Measurements from ENCODE around the gene CIC.
"Not testable (repeated sequence)": the region's sequence is repeated elsewhere in the genome, so short reads cannot be mapped to it uniquely, and the experiment has no call there.

The CIC gene

GRCh38 chr19:42313096-42313839 is 44.2 kb downstream of the CIC start, which contains the start of gene TMEM145:
Gene TMEM145, plus strand, starts transcription at chr19:42313309. Its CDS starts 68 bp downstream, at chr19:42313377.
- DNase-seq (ENCODE audit: low spot score), result no peak

- DNase-seq (ENCODE audit: low spot score), result no peak
Measured at GRCh38 chr19:42313840-42314755, 45.0 kb downstream of the CIC start.

GRCh38 chr19:42315024-42315423 is 46.0 kb downstream of the CIC start:
- no peak for DNase-seq (ENCODE audit: low spot score)

GRCh38 chr19:42316223-42317211 is 47.5 kb downstream of the CIC start:
- DNase-seq (ENCODE audit: low spot score), result no peak

- DNase-seq (ENCODE audit: low spot score), result no peak
Measured at GRCh38 chr19:42317535-42317934, 48.5 kb downstream of the CIC start.

- DNase-seq (ENCODE audit: low spot score), result no peak
Measured at GRCh38 chr19:42322305-42322704, 53.3 kb downstream of the CIC start.

- no peak for DNase-seq (ENCODE audit: low spot score)
Measured at GRCh38 chr19:42323473-42323851, 54.4 kb downstream of the CIC start.

GRCh38 chr19:42323852-42324654 is 55.0 kb downstream of the CIC start:
- DNase-seq (ENCODE audit: low spot score), result no peak

- DNase-seq (ENCODE audit: low spot score), result no peak
Measured at GRCh38 chr19:42324655-42325307, 55.7 kb downstream of the CIC start.

- DNase-seq (ENCODE audit: low spot score), result peak; percentile 99
Measured at GRCh38 chr19:42325308-42325895, 56.4 kb downstream of the CIC start, which contains the start of gene MEGF8. Gene MEGF8, plus strand, starts transcription at chr19:42325635. Its CDS starts 609 bp downstream, at chr19:42326244.

GRCh38 chr19:42325896-42326771 is 57.1 kb downstream of the CIC start:
- DNase-seq (ENCODE audit: low spot score), result no peak

GRCh38 chr19:42326969-42327368 is 57.9 kb downstream of the CIC start:
- no peak for DNase-seq (ENCODE audit: low spot score)

GRCh38 chr19:42327381-42327780 is 58.3 kb downstream of the CIC start:
- DNase-seq (ENCODE audit: low spot score), result no peak

- no peak for DNase-seq (ENCODE audit: low spot score)
Measured at GRCh38 chr19:42328106-42328505, 59.1 kb downstream of the CIC start.

GRCh38 chr19:42328854-42329253 is 59.8 kb downstream of the CIC start:
- DNase-seq (ENCODE audit: low spot score), result no peak

GRCh38 chr19:42330241-42330711 is 61.2 kb downstream of the CIC start:
- no peak for DNase-seq (ENCODE audit: low spot score)

GRCh38 chr19:42331333-42331732 is 62.3 kb downstream of the CIC start:
- not testable (repeated sequence) for DNase-seq (ENCODE audit: low spot score)

GRCh38 chr19:42332059-42332458 is 63.0 kb downstream of the CIC start:
- no peak for DNase-seq (ENCODE audit: low spot score)

GRCh38 chr19:42333018-42333417 is 64.0 kb downstream of the CIC start:
- no peak for DNase-seq (ENCODE audit: low spot score)

Measured in CD4-positive, alpha-beta T cell treated with Interleukin-6 at 100 ng/mL for 8 hours (primary cell).